Fibroblast of skin of back (primary cell): ENCODE data around the gene DNAJC27.

Source experiments
- DNase-seq: peaks from one replicate; pipeline ENCODE4 v3.0.0-alpha.2; 2013

DNAJC27 gene

GRCh38 chr2:24970483-24971285 is 1.1 kb downstream of the DNAJC27 start:
- DNase-seq, result peak; percentile 36

GRCh38 chr2:24969784-24970183 is 2.0 kb downstream of the DNAJC27 start:
- DNase-seq, result no peak

- no peak for DNase-seq
Observed at GRCh38 chr2:24961903-24962302, 9.9 kb downstream of the DNAJC27 start.

GRCh38 chr2:24959761-24960160 is 12.0 kb downstream of the DNAJC27 start:
- no peak for DNase-seq

GRCh38 chr2:24958411-24958935 is 13.3 kb downstream of the DNAJC27 start:
- DNase-seq, result no peak

GRCh38 chr2:24957976-24958375 is 13.8 kb downstream of the DNAJC27 start:
- no peak for DNase-seq

GRCh38 chr2:24957221-24957620 is 14.5 kb downstream of the DNAJC27 start:
- no peak for DNase-seq

- no peak for DNase-seq
Observed at GRCh38 chr2:24955921-24956320, 15.8 kb downstream of the DNAJC27 start.

- DNase-seq, result no peak
Observed at GRCh38 chr2:24955232-24955631, 16.5 kb downstream of the DNAJC27 start.

- DNase-seq, result no peak
Observed at GRCh38 chr2:24950102-24950501, 21.7 kb downstream of the DNAJC27 start.

GRCh38 chr2:24948506-24948905 is 23.2 kb downstream of the DNAJC27 start:
- DNase-seq, result no peak

GRCh38 chr2:24947561-24948157 is 24.1 kb downstream of the DNAJC27 start:
- DNase-seq, result no peak

GRCh38 chr2:24945907-24946306 is 25.8 kb downstream of the DNAJC27 start:
- DNase-seq, result peak; percentile 22

- no peak for DNase-seq
Observed at GRCh38 chr2:24943427-24944053, 28.2 kb downstream of the DNAJC27 start.

- DNase-seq, result no peak
Observed at GRCh38 chr2:24939353-24939752, 32.4 kb downstream of the DNAJC27 start.

- no peak for DNase-seq
Observed at GRCh38 chr2:24937236-24937635, 34.5 kb downstream of the DNAJC27 start.

- no peak for DNase-seq
Observed at GRCh38 chr2:24935145-24935544, 36.6 kb downstream of the DNAJC27 start.

GRCh38 chr2:24932715-24933114 is 39.0 kb downstream of the DNAJC27 start:
- no peak for DNase-seq

GRCh38 chr2:24930768-24931167 is 41.0 kb downstream of the DNAJC27 start:
- DNase-seq, result peak; percentile 19

GRCh38 chr2:24929230-24929629 is 42.5 kb downstream of the DNAJC27 start:
- DNase-seq, result no peak

- no peak for DNase-seq
Observed at GRCh38 chr2:24928036-24928435, 43.7 kb downstream of the DNAJC27 start.

GRCh38 chr2:24926602-24927252 is 45.0 kb downstream of the DNAJC27 start:
- DNase-seq, result peak; percentile 33

GRCh38 chr2:24926220-24926601 is 45.5 kb downstream of the DNAJC27 start:
- DNase-seq, result no peak
